Esophagus mucosa (tissue), 1 donor: ENCODE data around the gene PALD1. TPM values are rescaled to one million over a fixed set of nuclear protein-coding genes. Genes with fewer than 3 reads are reported as not detected.
A peak's percentile ranks its signal among the peaks of the same experiment; 100 is the strongest.

Source experiments
- ATAC-seq: fragments of 200-7000 bp; cut with Tn5 transposase; one replicate; pipeline ENCODE4 v1.9.1; 2020
- total RNA-seq: library from RNA; stranded (reverse); gene quantifications from one replicate; pipeline ENCODE4 v1.2.4, GENCODE V29; 2023
- donor health status: DM: yes; HTN: yes; CAD: no.

PALD1 gene
- total RNA-seq, 1 donor from 2014 or later, result 4.6 TPM

GRCh38 chr10:70537398-70538194, 59.0 kb downstream of the PALD1 start:
- ATAC-seq, result peak; percentile 67

- peak; percentile 7 for ATAC-seq
Observed at GRCh38 chr10:70538195-70538520, 59.6 kb downstream of the PALD1 start.

- no peak for ATAC-seq
Observed at GRCh38 chr10:70538731-70539338, 60.3 kb downstream of the PALD1 start.

GRCh38 chr10:70539471-70539870, 60.9 kb downstream of the PALD1 start:
- ATAC-seq, result no peak

- ATAC-seq, result no peak
Observed at GRCh38 chr10:70540089-70540788, 61.7 kb downstream of the PALD1 start.

- no peak for ATAC-seq
Observed at GRCh38 chr10:70540789-70541360, 62.3 kb downstream of the PALD1 start.

- no peak for ATAC-seq
Observed at GRCh38 chr10:70541736-70542564, 63.4 kb downstream of the PALD1 start.

- ATAC-seq, result no peak
Observed at GRCh38 chr10:70542565-70542938, 64.0 kb downstream of the PALD1 start.

- ATAC-seq, result no peak
Observed at GRCh38 chr10:70543911-70544310, 65.3 kb downstream of the PALD1 start.

GRCh38 chr10:70544431-70545340, 66.1 kb downstream of the PALD1 start:
- ATAC-seq, result no peak

- no peak for ATAC-seq
Observed at GRCh38 chr10:70546584-70546983, 68.0 kb downstream of the PALD1 start.

GRCh38 chr10:70549351-70549961, 70.9 kb downstream of the PALD1 start:
- ATAC-seq, result no peak

GRCh38 chr10:70549962-70550458, 71.4 kb downstream of the PALD1 start:
- ATAC-seq, result peak; percentile 77

- no peak for ATAC-seq
Observed at GRCh38 chr10:70550459-70550858, 71.9 kb downstream of the PALD1 start.

GRCh38 chr10:70551466-70551865, 72.9 kb downstream of the PALD1 start:
- ATAC-seq, result no peak

GRCh38 chr10:70551971-70552422, 73.4 kb downstream of the PALD1 start:
- no peak for ATAC-seq

- no peak for ATAC-seq
Observed at GRCh38 chr10:70552586-70552985, 74.0 kb downstream of the PALD1 start.

GRCh38 chr10:70555371-70555770, 76.8 kb downstream of the PALD1 start:
- ATAC-seq, result no peak

- ATAC-seq, result no peak
Observed at GRCh38 chr10:70557086-70557845, 78.7 kb downstream of the PALD1 start.

GRCh38 chr10:70557876-70558275, 79.3 kb downstream of the PALD1 start:
- no peak for ATAC-seq
